Neural cell (in vitro differentiated cells): Measurements from ENCODE around the gene BMPR1A. TPM values are rescaled to one million over a fixed set of nuclear protein-coding genes. Genes with fewer than 3 reads are reported as not detected.

ENCODE experiments used
- H2AFZ ChIP-seq: fragments of 200-600, 300-800 bp; sonication (generic), shearing (Covaris generic); 2 replicates; pipeline ENCODE4 v1.6.0; 2014; ENCODE audit warnings: low read depth, mild to moderate bottlenecking, antibody characterized with exemption, low read length, moderate library complexity
- H3F3A ChIP-seq: fragments of 200-600 bp; shearing (Covaris generic); 2 replicates; pipeline ENCODE4 v1.6.1; 2016; ENCODE audit warnings: mild to moderate bottlenecking, moderate library complexity, mixed read lengths, antibody characterized with exemption, low read length; ENCODE audit not compliant: insufficient read depth, poor library complexity, severe bottlenecking
- H3K27ac ChIP-seq: fragments of 200-600, 300-800 bp; sonication (generic), shearing (Covaris generic); 2 replicates; pipeline ENCODE4 v1.5.1; 2014; ENCODE audit warnings: mild to moderate bottlenecking, low read length, moderate library complexity
- H3K27me3 ChIP-seq: fragments of 300-800, 200-600 bp; sonication (generic), shearing (Covaris generic); 2 replicates; pipeline ENCODE4 v1.6.0; 2014; ENCODE audit warnings: mild to moderate bottlenecking, low read depth, low read length, moderate library complexity; ENCODE audit not compliant: insufficient read depth
- H3K36me3 ChIP-seq: fragments of 300-800, 200-600 bp; sonication (generic), shearing (Covaris generic); 2 replicates; pipeline ENCODE4 v1.5.1; 2014; ENCODE audit warnings: mild to moderate bottlenecking, antibody characterized with exemption, low read length, moderate library complexity; ENCODE audit not compliant: insufficient read depth
- H3K4me2 ChIP-seq: fragments of 300-800, 200-600 bp; sonication (generic), shearing (Covaris generic); 2 replicates; pipeline ENCODE4 v1.6.0; 2014; ENCODE audit warnings: mild to moderate bottlenecking, low read length
- H3K4me3 ChIP-seq: fragments of 300-800, 200-600 bp; sonication (generic), shearing (Covaris generic); 2 replicates; pipeline ENCODE4 v1.5.1; 2014; ENCODE audit warnings: mild to moderate bottlenecking, low read length, moderate library complexity
- H3K79me2 ChIP-seq: fragments of 200-600 bp; shearing (Covaris generic); replicated peaks from 2 replicates; pipeline ENCODE4 v1.6.0; 2014; ENCODE audit warnings: mild to moderate bottlenecking, low read length, moderate library complexity; ENCODE audit not compliant: insufficient read depth
- H3K9ac ChIP-seq: fragments of 300-800, 200-600 bp; sonication (generic), shearing (Covaris generic); 2 replicates; pipeline ENCODE4 v1.6.1; 2016; ENCODE audit warnings: mild to moderate bottlenecking, low read length, mixed read lengths
- H3K9me2 ChIP-seq: fragments of 200-600 bp; shearing (Covaris generic); 2 replicates; pipeline ENCODE4 v1.6.1; 2016; ENCODE audit warnings: mild to moderate bottlenecking, low read length, mixed read lengths; ENCODE audit not compliant: insufficient read depth
- H3K9me3 ChIP-seq: fragments of 200-600, 300-800 bp; sonication (generic), shearing (Covaris generic); 2 replicates; pipeline ENCODE4 v1.6.1; 2016; ENCODE audit warnings: mild to moderate bottlenecking, mixed run types, low read length, moderate library complexity, mixed read lengths
- H4K20me1 ChIP-seq: fragments of 200-600 bp; shearing (Covaris generic); 2 replicates; pipeline ENCODE4 v1.6.1; 2016; ENCODE audit warnings: mild to moderate bottlenecking, mixed run types; ENCODE audit not compliant: insufficient read depth
- EP300 ChIP-seq: fragments of 450-650 bp; conservative IDR thresholded peaks from 2 replicates; pipeline ENCODE4 v1.6.1; 2014; ENCODE audit warnings: antibody characterized with exemption, mild to moderate bottlenecking, moderate library complexity; ENCODE audit not compliant: poor library complexity, severe bottlenecking
- EZH2 ChIP-seq: fragments of 200-600, 300-800 bp; shearing (Covaris generic), sonication (generic); IDR thresholded peaks from 2 replicates; pipeline ENCODE4 v1.6.1; 2014; ENCODE audit warnings: antibody characterized with exemption, low read length, borderline replicate concordance, mild to moderate bottlenecking; ENCODE audit not compliant: insufficient read depth, poor library complexity, severe bottlenecking
- MXI1 ChIP-seq: fragments of 450-650 bp; conservative IDR thresholded peaks from 2 replicates; pipeline ENCODE4 v1.6.1; 2014; ENCODE audit warnings: antibody characterized with exemption, mild to moderate bottlenecking; ENCODE audit not compliant: poor library complexity, severe bottlenecking
- POLR2AphosphoS5 ChIP-seq: IDR thresholded peaks from 2 replicates; pipeline ENCODE4 v1.6.1; 2012
- RAD21 ChIP-seq: fragments of 450-650 bp; conservative IDR thresholded peaks from 2 replicates; pipeline ENCODE4 v1.6.1; 2014; ENCODE audit warnings: antibody characterized with exemption, mild to moderate bottlenecking, moderate library complexity
- SMC3 ChIP-seq: fragments of 450-650 bp; conservative IDR thresholded peaks from 2 replicates; pipeline ENCODE4 v1.6.1; 2014; ENCODE audit warnings: antibody characterized with exemption, mild to moderate bottlenecking, moderate library complexity; ENCODE audit not compliant: poor library complexity
- TAF1 ChIP-seq: IDR thresholded peaks from 2 replicates; pipeline ENCODE4 v1.6.1; 2012; ENCODE audit warnings: low read depth
- polyA plus RNA-seq: library from polyadenylated mRNA; depleted of rRNA; stranded (reverse); fragments of >200 nt; gene quantifications from 2 replicates; pipeline ENCODE4 v1.2.3, GENCODE V29; 2014
- TF ChIP-seq, protein P1 (sequence below): IDR thresholded peaks from 2 replicates; pipeline ENCODE4 v1.6.1; 2012; ENCODE audit warnings: borderline replicate concordance
- TF ChIP-seq, protein P2 (sequence below): fragments of 450-650 bp; IDR thresholded peaks from 2 replicates; pipeline ENCODE4 v1.5.1; 2014; ENCODE audit warnings: antibody characterized with exemption, mild to moderate bottlenecking, moderate library complexity; ENCODE audit not compliant: poor library complexity, severe bottlenecking

BMPR1A gene
- polyA plus RNA-seq, 1 donor from 2014 or later: 29.9 TPM

DNA sequence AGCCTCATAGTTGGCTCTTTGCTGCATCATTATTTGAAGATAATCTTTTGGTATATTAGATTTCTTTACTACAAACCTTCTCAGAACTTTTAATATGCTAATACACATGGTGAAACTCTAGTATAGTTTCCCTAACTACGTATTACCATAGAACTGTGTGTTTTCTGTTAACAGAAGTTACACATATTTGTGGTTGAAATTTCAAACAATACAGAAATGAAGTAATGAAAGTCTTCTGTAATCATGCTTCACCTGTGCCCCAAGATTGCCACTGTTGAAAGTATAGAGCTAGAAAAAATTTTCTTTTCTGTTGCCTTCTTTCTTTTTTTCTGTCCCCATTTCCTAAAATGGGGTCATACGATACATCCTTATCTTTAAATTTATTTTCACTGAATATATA is 9.1 kb downstream of the BMPR1A start:
- H3F3A ChIP-seq: no peaks in the 10 kb centered on the region
- H3K4me2 ChIP-seq: no peak overlapping the region
- TF ChIP-seq EZH2 (no peak), TAF1 (no peak), EP300 (no peak), MXI1 (no peak), POLR2AphosphoS5 (no peak), RAD21 (no peak), SMC3 (no peak)
- TF ChIP-seq, protein P1, sequence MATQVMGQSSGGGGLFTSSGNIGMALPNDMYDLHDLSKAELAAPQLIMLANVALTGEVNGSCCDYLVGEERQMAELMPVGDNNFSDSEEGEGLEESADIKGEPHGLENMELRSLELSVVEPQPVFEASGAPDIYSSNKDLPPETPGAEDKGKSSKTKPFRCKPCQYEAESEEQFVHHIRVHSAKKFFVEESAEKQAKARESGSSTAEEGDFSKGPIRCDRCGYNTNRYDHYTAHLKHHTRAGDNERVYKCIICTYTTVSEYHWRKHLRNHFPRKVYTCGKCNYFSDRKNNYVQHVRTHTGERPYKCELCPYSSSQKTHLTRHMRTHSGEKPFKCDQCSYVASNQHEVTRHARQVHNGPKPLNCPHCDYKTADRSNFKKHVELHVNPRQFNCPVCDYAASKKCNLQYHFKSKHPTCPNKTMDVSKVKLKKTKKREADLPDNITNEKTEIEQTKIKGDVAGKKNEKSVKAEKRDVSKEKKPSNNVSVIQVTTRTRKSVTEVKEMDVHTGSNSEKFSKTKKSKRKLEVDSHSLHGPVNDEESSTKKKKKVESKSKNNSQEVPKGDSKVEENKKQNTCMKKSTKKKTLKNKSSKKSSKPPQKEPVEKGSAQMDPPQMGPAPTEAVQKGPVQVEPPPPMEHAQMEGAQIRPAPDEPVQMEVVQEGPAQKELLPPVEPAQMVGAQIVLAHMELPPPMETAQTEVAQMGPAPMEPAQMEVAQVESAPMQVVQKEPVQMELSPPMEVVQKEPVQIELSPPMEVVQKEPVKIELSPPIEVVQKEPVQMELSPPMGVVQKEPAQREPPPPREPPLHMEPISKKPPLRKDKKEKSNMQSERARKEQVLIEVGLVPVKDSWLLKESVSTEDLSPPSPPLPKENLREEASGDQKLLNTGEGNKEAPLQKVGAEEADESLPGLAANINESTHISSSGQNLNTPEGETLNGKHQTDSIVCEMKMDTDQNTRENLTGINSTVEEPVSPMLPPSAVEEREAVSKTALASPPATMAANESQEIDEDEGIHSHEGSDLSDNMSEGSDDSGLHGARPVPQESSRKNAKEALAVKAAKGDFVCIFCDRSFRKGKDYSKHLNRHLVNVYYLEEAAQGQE: no peak
- TF ChIP-seq, protein P2, sequence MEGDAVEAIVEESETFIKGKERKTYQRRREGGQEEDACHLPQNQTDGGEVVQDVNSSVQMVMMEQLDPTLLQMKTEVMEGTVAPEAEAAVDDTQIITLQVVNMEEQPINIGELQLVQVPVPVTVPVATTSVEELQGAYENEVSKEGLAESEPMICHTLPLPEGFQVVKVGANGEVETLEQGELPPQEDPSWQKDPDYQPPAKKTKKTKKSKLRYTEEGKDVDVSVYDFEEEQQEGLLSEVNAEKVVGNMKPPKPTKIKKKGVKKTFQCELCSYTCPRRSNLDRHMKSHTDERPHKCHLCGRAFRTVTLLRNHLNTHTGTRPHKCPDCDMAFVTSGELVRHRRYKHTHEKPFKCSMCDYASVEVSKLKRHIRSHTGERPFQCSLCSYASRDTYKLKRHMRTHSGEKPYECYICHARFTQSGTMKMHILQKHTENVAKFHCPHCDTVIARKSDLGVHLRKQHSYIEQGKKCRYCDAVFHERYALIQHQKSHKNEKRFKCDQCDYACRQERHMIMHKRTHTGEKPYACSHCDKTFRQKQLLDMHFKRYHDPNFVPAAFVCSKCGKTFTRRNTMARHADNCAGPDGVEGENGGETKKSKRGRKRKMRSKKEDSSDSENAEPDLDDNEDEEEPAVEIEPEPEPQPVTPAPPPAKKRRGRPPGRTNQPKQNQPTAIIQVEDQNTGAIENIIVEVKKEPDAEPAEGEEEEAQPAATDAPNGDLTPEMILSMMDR: no peak
- H3K9me3 ChIP-seq: no peaks in the 10 kb centered on the region
- no peaks in the 10 kb centered on the region for H3K36me3 ChIP-seq
- no peaks in the 10 kb centered on the region for H3K9me2 ChIP-seq
- no peak overlapping the region for H3K4me3 ChIP-seq
- H3K27me3 ChIP-seq: no peaks in the 10 kb centered on the region
- H3K27ac ChIP-seq: no peak overlapping the region
- H3K9ac ChIP-seq: no peak overlapping the region
- H4K20me1 ChIP-seq: no peaks in the 10 kb centered on the region
- no peak overlapping the region for H2AFZ ChIP-seq
- peaks cover 89% of the 10 kb centered on the region for H3K79me2 ChIP-seq

DNA sequence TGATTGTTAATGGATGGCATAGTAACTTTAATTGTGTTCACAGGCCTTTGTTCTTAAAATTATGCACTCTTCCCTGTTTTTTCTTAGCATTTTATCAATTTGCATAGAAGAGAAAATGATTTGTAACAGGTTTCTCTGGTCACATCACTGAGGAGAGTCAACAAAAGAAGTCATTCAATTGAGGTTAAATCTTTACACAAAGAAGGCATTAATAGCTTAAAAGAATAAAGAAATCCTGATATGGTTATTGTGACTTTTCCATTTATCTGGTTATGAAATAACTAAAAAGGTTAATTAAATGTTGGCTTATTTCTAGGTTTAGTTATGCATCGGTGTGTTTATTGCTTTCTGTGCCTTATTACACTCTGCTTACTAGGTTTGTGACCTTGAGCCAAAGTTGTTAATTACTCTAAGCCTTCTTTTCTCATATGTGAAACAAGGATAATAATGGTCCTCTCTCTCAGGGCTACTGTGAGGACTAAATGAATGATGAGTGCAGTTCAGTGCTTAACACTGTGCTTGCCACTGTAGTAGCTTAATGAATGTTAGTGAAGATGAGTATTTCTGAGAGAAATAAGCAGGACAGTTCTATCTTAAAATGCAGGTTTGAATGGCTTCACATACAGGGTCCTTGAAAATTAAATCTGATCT is 12.1 kb downstream of the BMPR1A start:
- Histone ChIP-seq H3K27me3 (no peaks in the 10 kb centered on the region), H4K20me1 (no peaks in the 10 kb centered on the region), H3F3A (no peaks in the 10 kb centered on the region), H3K4me2 (no peak overlapping the region), H2AFZ (no peak overlapping the region), H3K9me3 (no peaks in the 10 kb centered on the region), H3K27ac (no peak overlapping the region), H3K9me2 (no peaks in the 10 kb centered on the region), H3K9ac (no peak overlapping the region), H3K4me3 (no peak overlapping the region), H3K36me3 (no peaks in the 10 kb centered on the region), H3K79me2 (peaks cover 87% of the 10 kb centered on the region)
- no peak for TF ChIP-seq SMC3
- TF ChIP-seq, protein P2: no peak
- TF ChIP-seq MXI1: no peak
- no peak for TF ChIP-seq EZH2
- TF ChIP-seq TAF1: no peak
- TF ChIP-seq RAD21: no peak
- TF ChIP-seq, protein P1: no peak
- no peak for TF ChIP-seq EP300
- no peak for TF ChIP-seq POLR2AphosphoS5
